Mononuclear cell (primary cell): ENCODE measurements around the gene GRB2. TPM values are rescaled to one million over a fixed set of nuclear protein-coding genes. Genes with fewer than 3 reads are reported as not detected.

Experiments
- H3K27me3 ChIP-seq: 2 replicates; pipeline ENCODE4 v1.6.0; 2011; ENCODE audit warnings: low read length, control low read depth; ENCODE audit not compliant: insufficient read depth
- H3K4me1 ChIP-seq: 2 replicates; pipeline ENCODE4 v1.5.1; 2011; ENCODE audit warnings: mild to moderate bottlenecking, low read length, control low read depth; ENCODE audit not compliant: insufficient read depth
- H3K4me3 ChIP-seq: 2 replicates; pipeline ENCODE4 v1.5.1; 2011; ENCODE audit warnings: mild to moderate bottlenecking, low read length, moderate library complexity
- H3K9me3 ChIP-seq: 2 replicates; pipeline ENCODE4 v1.5.1; 2011; ENCODE audit warnings: low read depth, mild to moderate bottlenecking, control low read depth, low read length
- total RNA-seq: library from RNA; depleted of rRNA; stranded (reverse); fragments of >200 nt; gene quantifications from one replicate; pipeline ENCODE4 v1.2.3, GENCODE V29; 2012

GRB2 gene
- total RNA-seq, 1 donor, result 151 TPM

GRCh38 chr17:75403131-75403530, 2.3 kb downstream of the GRB2 start:
- Histone ChIP-seq H3K4me3 (peak overlapping the region; percentile 100), H3K9me3 (no peaks in the 10 kb centered on the region), H3K27me3 (no peaks in the 10 kb centered on the region), H3K4me1 (peaks cover 73% of the 10 kb centered on the region)

GRCh38 chr17:75402026-75402425, 3.5 kb downstream of the GRB2 start:
- Histone ChIP-seq H3K27me3 (no peaks in the 10 kb centered on the region), H3K9me3 (no peaks in the 10 kb centered on the region), H3K4me1 (peaks cover 78% of the 10 kb centered on the region), H3K4me3 (no peak overlapping the region)

- no peak overlapping the region for H3K4me3 ChIP-seq
- peaks cover 80% of the 10 kb centered on the region for H3K4me1 ChIP-seq
Measured at GRCh38 chr17:75400326-75400939, 5.0 kb downstream of the GRB2 start.

DNA sequence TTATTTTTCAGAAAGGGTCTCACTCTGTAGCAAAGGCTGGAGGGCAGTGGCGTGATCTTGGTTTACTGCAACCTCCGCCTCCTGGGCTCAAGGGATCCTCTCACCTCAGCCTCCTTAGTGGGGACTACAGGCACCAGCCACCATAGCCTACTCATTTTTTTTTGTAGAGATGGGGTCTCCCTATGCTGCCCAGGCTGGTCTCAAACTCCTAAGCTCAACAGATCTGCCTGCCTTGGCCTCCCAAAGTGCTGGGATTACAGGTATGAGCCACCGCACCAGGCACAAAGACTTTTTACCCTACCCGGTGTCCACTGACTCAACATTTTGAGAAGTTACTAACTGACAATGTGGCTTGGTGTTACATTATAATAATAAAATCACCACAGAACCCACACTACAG, 7.2 kb downstream of the GRB2 start:
- peaks cover 92% of the 10 kb centered on the region for H3K4me1 ChIP-seq
- H3K9me3 ChIP-seq, result no peaks in the 10 kb centered on the region
- H3K27me3 ChIP-seq, result no peaks in the 10 kb centered on the region
- no peak overlapping the region for H3K4me3 ChIP-seq

More at GRCh38 chr17:75400326-75400939, 5.0 kb downstream of the GRB2 start:
- no peaks in the 10 kb centered on the region for H3K9me3 ChIP-seq
- H3K27me3 ChIP-seq, result no peaks in the 10 kb centered on the region

- no peaks in the 10 kb centered on the region for H3K9me3 ChIP-seq
- H3K4me1 ChIP-seq, result peaks cover 86% of the 10 kb centered on the region
- no peaks in the 10 kb centered on the region for H3K27me3 ChIP-seq
- no peak overlapping the region for H3K4me3 ChIP-seq
Measured at GRCh38 chr17:75397217-75397616, 8.3 kb downstream of the GRB2 start.

DNA sequence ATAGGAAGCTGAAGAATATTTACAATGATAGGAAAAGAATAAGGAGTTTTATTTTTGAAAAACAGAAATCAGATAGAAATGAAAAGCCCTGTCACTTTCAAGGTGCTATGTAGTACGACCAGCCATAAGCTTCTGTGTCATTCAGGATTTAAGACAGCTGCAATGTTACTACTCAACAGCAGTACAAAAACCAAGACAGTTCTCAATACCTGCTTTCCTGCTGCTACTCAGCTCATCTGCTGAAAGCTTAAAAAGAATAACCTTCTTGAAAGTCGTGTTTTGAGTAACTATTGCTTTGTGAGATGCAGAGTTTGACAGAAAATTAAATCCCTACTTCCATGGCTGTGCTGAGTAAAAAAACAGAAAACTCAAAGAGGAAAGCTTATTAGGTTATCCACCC, 8.7 kb downstream of the GRB2 start:
- Histone ChIP-seq H3K9me3 (no peaks in the 10 kb centered on the region), H3K4me3 (no peak overlapping the region), H3K27me3 (no peaks in the 10 kb centered on the region), H3K4me1 (peaks cover 82% of the 10 kb centered on the region)

GRCh38 chr17:75396025-75396424, 9.5 kb downstream of the GRB2 start:
- no peak overlapping the region for H3K4me3 ChIP-seq
- H3K4me1 ChIP-seq, result peaks cover 75% of the 10 kb centered on the region
- H3K27me3 ChIP-seq, result no peaks in the 10 kb centered on the region
- no peaks in the 10 kb centered on the region for H3K9me3 ChIP-seq

DNA sequence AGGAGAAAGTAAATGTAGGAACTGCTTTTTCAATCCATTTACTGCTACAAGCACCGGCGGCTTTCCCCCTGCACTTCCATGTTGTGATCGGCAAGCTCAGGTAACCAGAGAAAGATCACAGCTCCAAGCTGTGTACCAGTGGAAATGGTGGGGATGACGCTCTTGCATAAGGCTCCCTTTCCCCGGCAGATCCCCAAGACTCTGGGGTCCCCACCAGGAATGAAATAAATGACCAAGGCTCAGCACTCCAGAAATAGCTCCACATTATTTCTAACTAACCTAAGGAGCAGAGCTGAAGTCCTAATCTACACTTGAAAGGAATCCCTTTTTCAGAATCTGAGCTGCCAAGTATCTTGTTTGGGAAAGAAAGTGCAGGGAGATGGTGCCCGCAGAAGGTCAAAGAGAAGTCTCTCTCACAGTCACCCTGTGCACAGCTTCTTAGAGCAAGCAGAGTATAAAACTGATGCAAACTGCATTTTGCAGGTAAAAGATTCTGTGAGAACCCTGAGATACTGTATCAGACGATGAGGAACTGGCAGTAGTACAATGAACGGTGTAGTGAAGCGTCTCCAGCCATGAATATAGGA, 11.1 kb downstream of the GRB2 start:
- Histone ChIP-seq H3K27me3 (no peaks in the 10 kb centered on the region), H3K4me1 (peaks cover 66% of the 10 kb centered on the region), H3K9me3 (no peaks in the 10 kb centered on the region), H3K4me3 (peak overlapping the region; percentile 40)

DNA sequence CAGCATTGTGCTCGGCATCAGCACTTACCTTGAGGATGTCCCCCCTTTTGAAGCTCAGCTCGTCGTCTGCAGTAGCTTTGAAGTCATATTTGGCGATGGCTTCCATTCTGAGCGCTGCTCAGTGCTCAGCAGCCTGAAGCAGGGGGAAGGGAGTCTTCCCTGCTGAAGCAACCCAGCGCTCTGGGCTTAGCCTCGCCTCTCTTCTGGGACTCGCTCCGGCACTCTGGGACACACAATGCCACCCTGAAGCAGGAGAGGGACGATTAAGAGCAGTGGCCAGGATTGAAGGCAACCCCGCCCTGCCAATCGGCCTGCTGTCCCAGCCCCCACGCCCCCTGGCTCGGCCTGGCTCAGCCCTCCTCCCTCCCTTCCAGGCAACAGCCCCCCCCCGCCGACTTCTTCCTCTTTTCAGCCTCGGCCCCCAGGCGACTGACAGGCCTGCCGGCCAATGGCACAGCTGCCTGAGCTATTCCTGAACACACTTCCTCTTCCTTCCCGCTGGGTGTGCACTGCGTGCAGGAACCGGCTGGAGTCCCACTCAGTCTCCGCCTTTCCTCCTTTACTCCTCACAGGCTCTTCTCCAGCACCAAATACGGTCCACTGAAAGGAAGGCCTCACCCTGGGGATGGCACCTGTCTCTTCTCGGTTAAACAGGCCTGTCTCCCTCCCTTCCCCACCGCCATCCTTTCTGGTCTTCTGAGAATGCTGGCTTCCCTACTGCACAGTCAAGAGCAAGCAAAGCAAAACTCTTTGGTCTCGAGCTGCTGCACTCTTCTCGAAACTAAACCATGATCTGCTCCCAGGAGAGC, 11.8 kb downstream of the GRB2 start:
- peaks cover 64% of the 10 kb centered on the region for H3K4me1 ChIP-seq
- no peaks in the 10 kb centered on the region for H3K27me3 ChIP-seq
- peak overlapping the region; percentile 40 for H3K4me3 ChIP-seq
- H3K9me3 ChIP-seq, result no peaks in the 10 kb centered on the region

- H3K27me3 ChIP-seq, result no peaks in the 10 kb centered on the region
- peaks cover 60% of the 10 kb centered on the region for H3K4me1 ChIP-seq
- H3K9me3 ChIP-seq, result no peaks in the 10 kb centered on the region
- no peak overlapping the region for H3K4me3 ChIP-seq
Measured at GRCh38 chr17:75392559-75392958, 12.9 kb downstream of the GRB2 start.

DNA sequence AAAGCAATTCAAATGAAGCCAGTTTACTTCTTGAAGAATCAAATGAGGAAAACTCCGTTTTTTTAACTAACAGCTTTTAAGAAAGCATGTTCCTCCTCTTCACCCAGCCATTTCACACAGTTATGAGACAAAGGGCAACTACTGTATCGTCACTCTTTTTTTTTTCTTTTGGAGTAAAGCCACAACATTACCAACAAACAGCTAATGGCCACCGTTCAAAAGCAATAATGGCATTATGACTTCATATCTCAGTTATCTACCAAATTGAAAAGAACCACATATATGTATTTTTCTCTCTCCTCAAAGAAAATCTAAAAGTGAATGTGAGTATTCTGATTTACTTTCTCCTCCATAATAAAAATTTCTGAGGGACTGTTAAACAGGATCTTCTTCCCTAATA, 14.5 kb downstream of the GRB2 start:
- no peak overlapping the region for H3K4me3 ChIP-seq
- no peaks in the 10 kb centered on the region for H3K27me3 ChIP-seq
- no peaks in the 10 kb centered on the region for H3K9me3 ChIP-seq
- H3K4me1 ChIP-seq, result peaks cover 64% of the 10 kb centered on the region

DNA sequence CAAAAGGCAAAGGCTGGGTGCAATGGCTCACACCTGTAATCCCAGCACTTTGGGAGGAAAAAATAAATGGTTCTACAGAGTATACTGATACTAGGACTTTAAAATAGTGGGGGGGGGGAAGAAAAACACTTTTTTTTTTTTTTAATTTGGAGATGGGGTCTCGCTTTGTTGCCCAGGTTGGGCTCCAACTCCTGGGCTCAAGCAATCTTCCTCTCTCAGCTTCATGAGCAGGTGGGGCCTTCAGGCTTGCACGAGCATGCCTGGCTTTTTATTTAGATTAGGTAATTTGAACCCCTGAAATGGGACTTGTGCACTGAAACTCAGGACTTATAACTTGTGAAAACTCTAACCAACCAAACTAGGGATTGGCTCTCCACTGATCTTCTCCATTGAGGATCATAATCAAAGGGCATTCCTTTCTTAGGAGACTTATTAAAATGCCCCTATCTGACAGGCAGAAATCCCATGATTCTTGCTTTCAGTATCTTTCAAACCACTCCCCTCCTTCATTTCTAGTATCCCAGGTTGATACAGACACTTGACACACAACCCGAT, 16.9 kb downstream of the GRB2 start:
- Histone ChIP-seq H3K4me3 (no peak overlapping the region), H3K9me3 (no peaks in the 10 kb centered on the region), H3K4me1 (peaks cover 53% of the 10 kb centered on the region), H3K27me3 (no peaks in the 10 kb centered on the region)

DNA sequence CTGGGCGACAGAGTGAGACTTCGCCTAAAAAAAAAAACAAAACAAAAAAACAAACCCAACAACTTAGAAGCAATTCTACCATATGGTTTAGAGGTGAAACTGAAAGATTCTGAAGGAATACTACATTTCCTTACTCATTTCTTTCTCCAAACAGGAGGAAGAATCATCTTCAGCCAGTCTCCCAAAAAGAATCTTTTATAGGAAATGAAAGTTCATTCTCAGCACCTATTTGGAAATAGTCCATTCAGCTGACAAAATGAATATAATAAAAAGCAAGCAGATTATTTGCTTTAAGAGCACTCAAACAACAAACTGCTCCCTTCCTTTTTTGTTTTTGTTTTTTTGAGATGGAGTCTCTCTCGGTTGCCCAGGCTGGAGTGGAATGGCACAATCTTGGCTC, 17.7 kb downstream of the GRB2 start:
- peaks cover 55% of the 10 kb centered on the region for H3K4me1 ChIP-seq

GRCh38 chr17:75386430-75386829, 19.0 kb downstream of the GRB2 start:
- H3K27me3 ChIP-seq, result no peaks in the 10 kb centered on the region
- no peak overlapping the region for H3K4me3 ChIP-seq
- H3K9me3 ChIP-seq, result no peaks in the 10 kb centered on the region
- peaks cover 58% of the 10 kb centered on the region for H3K4me1 ChIP-seq

More for the DNA sequence above, 17.7 kb downstream of the GRB2 start:
- Histone ChIP-seq H3K9me3 (no peaks in the 10 kb centered on the region), H3K27me3 (no peaks in the 10 kb centered on the region), H3K4me3 (no peak overlapping the region)

GRCh38 chr17:75384751-75385150, 20.7 kb downstream of the GRB2 start:
- H3K4me1 ChIP-seq, result peaks cover 52% of the 10 kb centered on the region
- H3K9me3 ChIP-seq, result no peaks in the 10 kb centered on the region
- H3K4me3 ChIP-seq, result no peak overlapping the region
- H3K27me3 ChIP-seq, result no peaks in the 10 kb centered on the region
